GM19397 (cell line): Measurements from ENCODE around the gene RAD51D.
"Not testable (repeated sequence)": the region's sequence is repeated elsewhere in the genome, so short reads cannot be mapped to it uniquely, and the experiment has no call there.

Experiments
- ATAC-seq: cut with Tn5 transposase; IDR thresholded peaks from one replicate; pipeline ENCODE4 v1.9.1; 2021; ENCODE audit warnings: mild to moderate bottlenecking, moderate library complexity; ENCODE audit not compliant: unreplicated experiment

The RAD51D gene

DNA sequence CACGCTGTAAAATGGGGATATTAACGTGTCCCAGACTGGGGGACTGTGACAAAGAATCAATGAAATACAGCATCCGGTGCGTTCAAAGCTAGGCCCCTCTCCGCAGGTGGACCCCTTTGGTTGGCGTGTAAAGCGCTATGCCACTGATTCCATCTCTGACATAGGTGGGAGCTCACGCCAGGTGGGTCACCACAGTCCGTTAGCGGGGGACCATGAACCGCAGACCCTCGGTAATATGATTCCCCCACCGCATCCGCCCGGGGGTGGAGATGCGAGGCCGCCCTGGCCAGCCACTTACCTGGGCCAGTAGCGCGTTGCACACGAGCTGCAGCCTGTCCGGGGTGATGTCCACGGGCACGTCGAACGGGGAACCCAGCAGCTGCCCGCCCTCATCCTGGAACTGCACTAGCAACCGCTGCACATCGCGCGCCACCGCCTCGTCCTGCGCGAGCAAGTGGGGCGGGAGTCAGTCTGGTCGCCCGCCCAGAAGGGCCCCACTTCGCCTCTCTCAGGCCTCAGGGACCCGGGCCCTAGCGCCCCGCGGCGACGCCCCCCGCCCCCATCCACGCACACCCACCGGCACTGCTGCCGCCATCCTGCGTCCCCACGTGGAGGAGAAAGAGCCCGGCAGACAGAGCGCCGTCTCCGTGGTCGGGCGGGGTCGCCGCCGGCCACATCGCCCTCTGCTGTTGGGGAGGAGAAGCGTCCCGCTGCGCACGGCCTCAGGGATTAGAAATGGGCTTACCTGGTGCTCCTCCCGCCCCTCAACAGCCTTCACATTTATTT lies 22.2 kb upstream of the RAD51D start, which contains the start of gene NLE1:
Gene NLE1 (minus strand): TSS at position 623 of the 786 bp plus-strand sequence. CDS start 28 bp downstream, at position 595.
- ATAC-seq = peak; percentile 86

DNA sequence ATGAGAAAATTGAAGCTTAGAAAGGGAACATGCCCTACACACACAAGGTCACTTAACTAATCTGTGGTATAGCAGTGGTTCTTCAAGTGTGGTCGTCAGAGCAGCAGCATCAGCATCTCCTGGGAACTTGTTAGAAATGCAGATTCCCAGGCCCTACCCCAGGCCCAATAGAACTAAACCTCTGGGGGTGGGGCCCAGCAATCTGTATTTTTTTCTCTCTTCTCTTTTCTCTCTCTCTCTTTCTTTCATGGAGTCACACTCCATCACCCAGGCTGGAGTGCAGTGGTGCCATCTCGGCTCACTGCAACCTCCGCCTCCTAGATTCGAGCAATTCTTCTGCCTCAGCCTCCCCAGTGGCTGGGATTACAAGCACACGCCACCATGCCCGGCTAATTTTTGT lies 18.6 kb upstream of the RAD51D start:
- ATAC-seq = no peak

GRCh38 chr17:35135322-35135721 lies 15.7 kb upstream of the RAD51D start:
- ATAC-seq = no peak

DNA sequence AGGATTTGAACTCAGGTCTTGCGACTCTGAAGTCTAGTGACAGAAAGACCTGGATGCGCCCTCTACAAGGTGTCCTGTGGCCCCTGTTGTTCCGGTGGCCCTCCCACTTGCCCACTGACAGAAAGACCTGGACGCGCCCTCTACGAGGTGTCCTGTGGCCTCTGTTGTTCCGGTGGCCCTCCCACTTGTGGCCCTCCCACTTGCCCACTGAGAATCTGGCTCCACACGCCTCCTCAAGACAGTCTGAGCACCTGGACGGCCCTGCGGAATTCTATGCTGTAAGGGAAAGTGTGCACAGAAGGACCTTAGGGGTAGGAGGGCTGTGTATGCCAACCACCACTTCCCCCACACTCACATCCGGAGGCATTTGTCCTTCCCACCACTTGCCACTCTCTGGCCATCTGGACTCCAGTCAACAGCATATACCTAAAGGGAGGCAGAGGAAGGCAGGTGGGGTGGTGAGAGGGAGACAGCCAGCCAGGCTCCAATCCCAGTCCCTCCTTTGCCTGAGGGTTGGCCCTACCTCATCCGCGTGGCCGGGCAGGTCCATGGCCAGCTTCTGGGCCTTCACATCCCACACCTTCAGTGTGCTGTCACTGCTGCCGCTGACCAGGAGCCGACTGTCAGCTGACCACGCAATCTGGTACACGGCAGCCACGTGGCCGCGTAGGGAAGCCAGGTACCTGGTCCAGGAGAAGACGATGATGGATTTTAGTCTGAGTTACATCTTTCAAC lies 13.3 kb upstream of the RAD51D start:
- ATAC-seq = no peak

DNA sequence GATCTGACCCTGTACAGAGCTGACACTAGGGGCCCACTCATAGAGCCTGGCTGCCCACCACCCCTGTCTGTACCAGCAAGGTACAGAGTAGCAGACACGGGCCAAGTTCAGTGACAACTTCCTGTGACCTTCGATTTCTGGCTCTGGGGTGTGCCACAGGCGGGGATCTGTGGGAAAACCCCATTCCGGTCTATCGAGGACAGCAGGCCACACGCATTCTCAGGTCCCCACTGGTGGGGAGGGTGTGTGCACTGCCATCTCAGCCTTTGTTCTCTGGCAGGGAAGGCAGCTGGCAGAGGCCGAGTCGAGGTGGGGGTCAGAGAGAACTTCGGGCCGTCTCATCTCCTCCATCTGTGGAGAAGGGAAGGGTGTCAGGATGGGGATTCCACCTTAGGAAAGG lies 12.4 kb upstream of the RAD51D start:
- no peak for ATAC-seq

DNA sequence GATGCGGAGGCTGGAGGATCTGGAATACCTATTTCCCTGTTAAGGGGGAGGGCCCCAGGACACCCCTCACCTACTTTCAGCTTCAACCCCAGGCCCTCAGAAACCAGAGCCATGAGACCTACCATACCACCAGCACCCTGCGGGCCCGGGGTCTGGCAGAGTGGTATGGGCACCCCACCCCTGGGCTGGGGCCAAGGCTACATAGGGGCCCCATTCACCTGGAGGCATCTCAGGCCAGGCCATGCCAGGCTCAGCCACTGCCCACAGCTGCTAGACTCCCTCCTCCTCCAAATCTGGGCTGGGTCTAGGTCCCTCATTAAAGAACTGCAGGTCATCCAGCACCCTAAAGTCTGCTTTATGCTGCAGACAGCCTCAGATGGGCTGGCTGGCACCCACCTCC lies 10.7 kb upstream of the RAD51D start:
- no peak for ATAC-seq

- no peak for ATAC-seq
Measured at GRCh38 chr17:35129973-35130351, 10.3 kb upstream of the RAD51D start.

DNA sequence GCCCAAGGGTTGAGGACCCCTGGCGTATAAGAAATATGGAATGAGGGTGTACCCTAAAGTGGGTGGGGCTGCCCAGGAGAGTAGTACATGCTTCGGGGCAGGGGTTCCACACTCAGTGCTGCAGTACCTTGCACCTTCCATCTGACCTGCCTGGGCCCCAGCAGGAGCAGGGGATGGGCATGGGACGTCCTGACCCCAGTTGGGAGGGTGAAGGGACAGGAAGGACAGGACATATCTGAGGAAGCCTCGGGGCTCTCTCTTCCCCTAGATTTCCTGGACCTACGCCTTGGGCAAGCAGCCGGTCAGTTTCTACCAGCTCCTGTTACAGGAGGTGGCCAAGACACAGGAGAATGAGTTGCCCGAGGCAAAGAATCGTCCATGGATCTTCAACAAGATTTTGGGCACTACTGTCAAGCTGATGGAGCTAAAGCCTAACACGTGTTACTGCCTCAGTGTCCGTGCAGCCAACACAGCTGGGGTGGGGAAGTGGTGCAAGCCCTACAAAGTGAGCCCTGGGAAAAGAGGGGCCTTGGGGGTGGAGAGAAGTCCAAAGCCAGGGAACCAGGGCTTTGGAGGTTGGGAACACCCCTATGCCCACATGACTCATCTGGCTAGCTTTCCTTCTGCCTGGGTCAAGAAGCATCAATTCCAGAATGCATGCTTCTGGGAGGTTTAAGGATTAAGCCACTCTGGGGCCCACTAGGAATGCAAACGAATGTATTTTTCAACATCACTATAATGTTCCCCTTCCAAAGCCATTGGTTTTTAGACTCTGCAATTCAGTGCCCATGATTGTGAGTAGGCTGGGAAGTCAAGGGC lies 9.7 kb upstream of the RAD51D start:
- ATAC-seq = no peak

- no peak for ATAC-seq
Measured at GRCh38 chr17:35127751-35128514, 8.3 kb upstream of the RAD51D start.

GRCh38 chr17:35121315-35121714 lies 1.7 kb upstream of the RAD51D start, which contains the start of gene FNDC8:
Gene FNDC8, plus strand, starts transcription at chr17:35121615. Its CDS starts 79 bp downstream, at chr17:35121694.
- no peak for ATAC-seq

GRCh38 chr17:35117984-35118383 lies 1.7 kb downstream of the RAD51D start:
- ATAC-seq = no peak

GRCh38 chr17:35116845-35117244 lies 2.8 kb downstream of the RAD51D start:
- ATAC-seq = no peak

- ATAC-seq = not testable (repeated sequence)
Measured at GRCh38 chr17:35110791-35111190, 8.9 kb downstream of the RAD51D start.

- ATAC-seq = no peak
Measured at GRCh38 chr17:35104844-35105450, 14.7 kb downstream of the RAD51D start.

GRCh38 chr17:35103271-35103670 lies 16.4 kb downstream of the RAD51D start:
- ATAC-seq = no peak

DNA sequence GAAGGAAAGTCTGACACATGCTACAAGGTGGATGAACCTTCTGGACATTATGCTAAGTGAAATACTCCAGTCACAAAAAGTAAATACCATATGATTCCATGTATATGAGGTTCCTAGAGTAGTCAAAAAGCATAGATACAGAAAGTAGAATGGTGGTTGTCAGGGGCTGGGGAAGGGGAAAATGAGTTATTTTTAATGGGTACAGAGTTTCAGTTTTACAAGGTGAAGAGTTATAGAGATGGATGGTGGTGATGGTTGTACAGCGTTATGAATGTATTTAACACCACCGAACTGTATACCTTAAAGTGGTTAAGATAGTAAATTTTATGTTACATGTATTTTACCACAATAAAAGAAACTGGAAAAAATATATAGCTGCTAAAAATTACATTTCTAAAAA lies 17.9 kb downstream of the RAD51D start:
- ATAC-seq = no peak

- no peak for ATAC-seq
Measured at GRCh38 chr17:35101036-35101435, 18.6 kb downstream of the RAD51D start.

GRCh38 chr17:35099908-35100307 lies 19.8 kb downstream of the RAD51D start:
- no peak for ATAC-seq

GRCh38 chr17:35097776-35098175 lies 21.9 kb downstream of the RAD51D start:
- no peak for ATAC-seq

GRCh38 chr17:35095741-35096140 lies 23.9 kb downstream of the RAD51D start:
- ATAC-seq = no peak
